HG02885 (cell line): ENCODE measurements around the gene FAF1.
"Not testable (repeated sequence)": the region's sequence is repeated elsewhere in the genome, so short reads cannot be mapped to it uniquely, and the experiment has no call there.

ENCODE experiments used
- ATAC-seq: cut with Tn5 transposase; IDR thresholded peaks from one replicate; pipeline ENCODE4 v1.9.1; 2021; ENCODE audit warnings: mild to moderate bottlenecking; ENCODE audit not compliant: unreplicated experiment, poor library complexity

FAF1 gene

DNA sequence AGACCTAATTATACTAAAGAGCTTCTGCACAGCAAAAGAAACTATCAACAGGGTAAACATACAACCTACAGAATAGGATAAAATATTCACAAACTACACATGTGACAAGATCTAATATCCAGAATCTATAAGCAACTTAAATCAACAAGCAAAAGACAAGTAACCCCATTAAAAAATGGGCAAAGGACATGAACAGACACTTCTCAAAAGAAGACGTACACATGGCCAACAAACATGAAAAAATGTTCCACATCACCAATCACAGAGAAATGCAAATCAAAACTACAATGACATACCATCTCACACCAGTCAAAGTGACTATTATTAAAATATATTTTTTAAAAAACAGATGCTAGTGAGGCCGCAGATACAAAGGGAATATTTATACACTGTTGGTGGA is 99.8 kb downstream of the FAF1 start:
- ATAC-seq, result no peak

DNA sequence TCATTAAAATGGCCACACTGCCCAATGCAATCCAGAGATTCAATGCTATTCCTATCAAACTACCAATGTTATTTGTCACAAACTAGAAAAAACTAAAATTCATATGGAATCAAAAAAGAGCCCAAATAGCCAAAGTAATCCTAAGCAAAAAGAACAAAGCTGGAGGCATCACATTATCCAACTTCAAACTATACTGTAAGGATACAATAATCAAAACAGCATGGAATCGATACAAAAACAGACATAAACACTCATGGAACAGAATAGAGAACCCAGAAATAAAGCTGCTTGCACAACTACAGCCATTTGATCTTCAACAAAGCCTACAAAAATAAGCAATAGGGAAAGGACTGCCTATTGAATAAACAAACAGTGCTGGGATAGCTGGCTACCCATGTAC is 100.4 kb downstream of the FAF1 start:
- no peak for ATAC-seq

DNA sequence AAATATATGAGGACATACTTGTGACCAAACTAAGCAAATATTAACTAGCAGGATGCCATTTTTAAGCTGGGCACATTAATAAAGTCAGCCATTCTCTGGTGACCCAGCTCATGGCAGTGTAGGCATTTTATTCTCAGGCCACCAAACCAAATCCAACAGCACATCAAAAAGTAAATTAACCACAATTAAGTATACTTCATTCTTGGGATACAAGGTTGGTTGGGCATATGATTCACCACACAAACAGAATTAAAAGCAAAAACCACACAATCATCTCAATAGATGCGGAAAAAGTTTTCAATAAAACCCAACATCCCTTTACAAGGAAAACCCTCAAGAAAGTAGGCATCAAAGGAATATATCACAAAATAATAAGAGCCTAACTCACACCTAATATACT is 101.3 kb downstream of the FAF1 start:
- ATAC-seq, result no peak

DNA sequence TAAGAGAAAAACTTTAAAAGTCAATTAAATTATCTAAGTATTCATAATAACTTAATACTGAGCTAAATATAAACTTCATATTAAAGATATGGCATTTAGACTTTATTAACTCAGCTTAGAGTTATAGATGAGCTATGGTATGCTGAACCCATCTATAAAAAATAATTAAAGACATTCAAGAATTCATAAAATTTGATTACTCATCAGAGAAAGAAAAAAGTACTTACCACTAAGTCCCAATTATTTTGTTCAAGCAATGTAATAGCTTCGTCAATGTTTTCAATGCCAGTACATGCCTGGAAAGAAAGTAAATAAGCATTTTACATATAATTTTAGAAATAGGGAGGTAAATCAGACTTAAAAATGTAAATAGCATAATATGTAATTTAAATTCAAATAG is 102.4 kb downstream of the FAF1 start:
- ATAC-seq, result no peak

DNA sequence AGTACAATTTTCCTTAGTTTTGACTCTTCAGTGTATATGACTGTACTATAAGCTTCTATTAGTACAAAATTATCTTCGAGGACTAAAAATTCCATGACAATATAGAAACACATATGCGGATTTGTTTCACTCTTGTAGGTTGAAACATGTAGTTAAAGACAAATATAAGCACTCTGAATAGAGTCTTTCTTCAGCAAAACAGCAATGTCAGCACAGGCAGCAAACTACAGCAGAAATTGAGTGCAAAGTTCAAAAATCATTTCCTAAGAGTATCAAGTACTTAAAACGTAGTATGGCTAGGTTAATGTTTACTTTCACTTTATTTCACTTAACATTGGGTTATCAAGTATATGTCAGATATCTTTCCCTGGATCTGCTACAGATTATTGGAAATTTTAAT is 106.7 kb downstream of the FAF1 start:
- ATAC-seq, result no peak

DNA sequence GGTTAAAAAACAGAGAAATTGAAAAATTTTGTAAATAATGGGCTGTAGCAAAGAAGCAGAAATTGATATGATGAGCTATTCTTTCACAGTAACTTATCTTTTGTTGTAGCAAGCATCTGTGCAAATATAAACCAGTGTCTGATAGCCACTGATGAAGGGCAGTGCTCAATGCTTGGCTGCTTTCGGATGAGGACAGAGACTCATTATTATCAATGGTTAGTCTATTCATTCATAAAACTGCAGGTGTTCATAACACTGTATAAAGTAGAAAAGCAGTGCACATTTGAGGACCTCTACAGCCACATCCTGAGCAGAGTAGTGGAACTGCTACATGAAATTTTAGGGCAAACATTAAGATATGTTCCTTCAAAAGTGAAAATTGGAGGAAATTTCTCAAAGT is 107.2 kb downstream of the FAF1 start:
- ATAC-seq, result no peak

DNA sequence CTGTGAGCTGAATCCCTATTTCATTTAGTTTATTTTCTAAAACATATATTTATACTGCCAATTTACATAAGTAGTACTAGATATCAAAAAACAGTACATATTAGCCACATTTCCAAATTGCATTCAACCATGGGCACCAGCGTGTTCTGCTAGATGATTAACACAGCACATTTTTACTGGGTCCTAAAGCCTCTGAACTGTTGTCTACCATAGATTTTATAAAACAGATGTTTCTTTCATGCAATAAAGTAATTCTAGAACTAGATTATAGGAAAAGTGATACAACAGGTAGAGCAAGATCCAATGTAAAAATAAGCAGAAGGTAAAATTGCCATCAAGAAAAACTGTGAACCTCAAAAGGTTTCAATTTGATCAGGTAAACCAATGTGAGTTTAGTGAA is 108.6 kb downstream of the FAF1 start:
- ATAC-seq, result no peak

DNA sequence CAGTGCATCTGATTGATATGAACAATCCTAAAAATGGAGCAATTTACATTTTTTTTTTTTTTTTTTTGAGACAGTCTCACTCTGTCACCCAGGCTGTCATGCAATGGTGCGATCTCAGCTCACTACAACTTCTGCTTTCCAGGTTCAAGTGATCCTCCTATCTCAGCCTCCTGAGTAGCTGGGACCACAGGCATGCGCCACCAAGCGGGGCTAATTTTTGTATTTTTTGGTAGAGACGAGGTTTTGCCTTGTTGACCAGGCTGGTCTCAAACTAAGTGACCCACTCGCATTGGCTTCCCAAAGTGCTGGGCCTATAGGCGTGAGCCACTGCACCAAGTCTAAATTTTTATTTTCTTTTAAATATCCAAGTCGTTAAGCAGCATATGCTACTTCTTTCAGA is 109.0 kb downstream of the FAF1 start:
- no peak for ATAC-seq

DNA sequence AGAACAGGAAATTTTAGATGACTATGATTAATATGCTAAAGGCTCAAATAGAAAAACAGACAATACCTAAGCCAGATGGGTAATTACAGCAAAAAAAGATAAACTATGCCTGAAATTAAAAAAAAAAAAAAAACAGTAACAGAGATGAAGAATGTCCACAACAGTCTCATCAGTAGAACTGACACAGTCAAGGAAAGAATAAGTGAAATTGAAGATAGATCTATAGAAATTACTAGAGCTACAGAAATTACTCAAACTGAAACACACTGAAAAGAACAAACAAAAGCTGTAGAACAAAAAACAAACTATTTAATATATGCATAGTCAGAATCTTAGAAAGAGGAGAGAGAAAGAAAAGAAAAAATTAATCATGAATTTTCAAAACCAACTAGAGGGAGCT is 112.8 kb downstream of the FAF1 start:
- no peak for ATAC-seq

DNA sequence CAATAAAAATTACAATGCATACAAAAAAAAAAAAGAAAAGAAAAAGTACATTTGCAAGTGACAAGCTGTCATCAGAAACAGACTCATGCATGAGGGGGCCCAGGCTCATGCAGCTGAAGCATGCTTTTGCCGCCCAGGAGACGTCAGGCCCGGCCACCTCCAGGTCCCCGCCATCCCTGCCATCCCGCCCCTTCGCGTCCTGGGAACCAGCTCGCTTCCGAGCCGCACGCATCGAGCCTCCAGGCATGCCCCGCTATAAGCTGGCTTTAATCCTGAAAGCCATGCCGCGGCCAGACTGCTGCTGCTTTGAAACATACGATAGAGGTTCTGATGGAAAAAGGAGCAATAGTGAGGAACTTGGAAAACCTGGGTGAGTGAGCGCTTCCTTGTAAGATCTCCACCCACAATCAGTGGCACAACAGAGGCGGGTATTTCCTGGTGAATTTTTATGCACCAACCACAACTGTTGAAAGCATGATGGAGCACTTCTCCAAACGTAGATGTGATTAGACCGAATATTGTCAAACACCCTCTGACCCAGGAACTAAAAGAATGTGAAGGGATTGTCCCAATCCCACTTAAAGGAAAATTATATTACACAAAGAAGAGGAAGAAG is 113.7 kb downstream of the FAF1 start:
- ATAC-seq, result no peak

DNA sequence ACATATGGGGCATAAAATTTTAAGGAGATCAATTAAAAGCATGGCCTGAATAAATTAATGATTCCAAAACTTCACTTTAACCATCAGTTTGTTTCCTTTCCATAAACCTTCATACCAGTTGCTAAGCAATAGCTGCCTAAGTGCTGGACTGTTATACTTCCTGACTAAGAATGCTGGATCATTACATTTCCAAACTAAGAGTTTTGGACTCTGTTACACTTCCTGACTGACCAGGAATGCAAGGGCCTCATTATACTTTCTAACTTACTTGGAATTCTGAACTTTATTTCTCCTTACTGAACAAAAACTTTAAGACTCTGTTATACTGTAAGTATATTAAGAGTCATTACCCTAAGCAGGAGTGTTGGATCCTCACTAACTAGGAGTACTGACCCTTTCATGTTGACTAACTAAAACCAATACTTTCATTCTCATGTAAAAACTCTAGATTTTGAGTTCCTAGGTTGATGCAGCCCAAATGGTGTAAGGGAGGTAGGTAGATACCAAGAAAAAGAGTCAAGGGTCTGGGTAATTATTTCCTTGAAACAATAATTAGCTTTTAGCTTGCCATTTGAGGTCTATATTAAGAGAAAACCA is 118.2 kb downstream of the FAF1 start:
- ATAC-seq, result no peak

DNA sequence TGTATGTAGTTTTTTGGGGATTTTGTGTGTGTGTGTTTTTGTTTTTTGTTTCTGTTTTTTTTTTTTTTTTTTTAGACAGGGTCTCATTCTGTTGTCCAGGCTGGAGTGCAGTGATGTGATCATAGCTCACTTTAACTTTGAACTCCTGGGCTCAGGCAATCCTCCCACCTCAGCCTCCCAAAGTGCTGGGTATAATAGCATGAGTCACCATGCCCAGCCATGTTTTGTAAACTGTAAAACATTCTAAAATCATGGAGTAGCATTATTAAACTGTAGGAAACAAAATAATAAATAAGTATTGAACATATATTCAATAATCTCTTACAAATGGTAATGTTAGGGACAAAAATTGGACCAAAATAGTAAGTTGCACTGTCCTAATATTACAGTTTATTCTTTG is 124.0 kb downstream of the FAF1 start:
- ATAC-seq, result no peak

DNA sequence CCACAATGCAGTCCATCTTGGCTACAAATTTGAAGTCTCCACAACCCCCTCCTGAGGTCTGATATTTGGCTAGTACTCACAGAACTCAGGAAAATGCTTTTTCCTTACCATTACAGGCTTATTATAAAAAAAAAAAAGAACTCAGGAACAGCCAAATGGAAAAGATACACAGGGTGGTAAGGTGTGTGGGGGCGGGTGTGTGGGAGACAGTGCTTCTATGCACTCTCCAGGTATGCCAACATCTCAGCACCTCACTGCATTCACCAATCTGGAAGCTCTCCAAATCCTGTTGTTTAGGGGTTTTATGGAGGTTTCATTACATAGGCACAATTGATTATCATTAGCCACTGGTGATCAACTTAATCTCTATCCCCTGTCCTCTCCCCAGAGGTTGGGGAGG is 126.9 kb downstream of the FAF1 start:
- no peak for ATAC-seq

DNA sequence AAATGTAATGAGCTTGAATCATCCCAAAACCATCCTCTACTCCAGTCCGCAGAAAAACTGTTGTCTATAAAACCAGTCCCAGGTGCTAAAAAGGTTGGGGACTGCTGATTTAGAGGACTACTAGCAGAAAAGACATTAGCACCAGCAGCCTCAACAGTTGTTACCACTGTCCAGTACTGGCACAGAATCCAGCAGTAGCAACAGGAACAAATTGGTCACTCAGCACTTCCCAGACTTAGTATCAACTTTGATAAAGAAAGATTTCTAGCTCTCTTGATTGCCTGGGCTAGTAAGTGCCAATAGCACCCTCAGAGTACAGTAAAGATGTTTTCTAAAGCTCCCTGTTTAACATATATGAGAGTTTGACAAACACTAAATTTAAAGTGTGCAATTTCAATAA is 127.9 kb downstream of the FAF1 start:
- no peak for ATAC-seq

DNA sequence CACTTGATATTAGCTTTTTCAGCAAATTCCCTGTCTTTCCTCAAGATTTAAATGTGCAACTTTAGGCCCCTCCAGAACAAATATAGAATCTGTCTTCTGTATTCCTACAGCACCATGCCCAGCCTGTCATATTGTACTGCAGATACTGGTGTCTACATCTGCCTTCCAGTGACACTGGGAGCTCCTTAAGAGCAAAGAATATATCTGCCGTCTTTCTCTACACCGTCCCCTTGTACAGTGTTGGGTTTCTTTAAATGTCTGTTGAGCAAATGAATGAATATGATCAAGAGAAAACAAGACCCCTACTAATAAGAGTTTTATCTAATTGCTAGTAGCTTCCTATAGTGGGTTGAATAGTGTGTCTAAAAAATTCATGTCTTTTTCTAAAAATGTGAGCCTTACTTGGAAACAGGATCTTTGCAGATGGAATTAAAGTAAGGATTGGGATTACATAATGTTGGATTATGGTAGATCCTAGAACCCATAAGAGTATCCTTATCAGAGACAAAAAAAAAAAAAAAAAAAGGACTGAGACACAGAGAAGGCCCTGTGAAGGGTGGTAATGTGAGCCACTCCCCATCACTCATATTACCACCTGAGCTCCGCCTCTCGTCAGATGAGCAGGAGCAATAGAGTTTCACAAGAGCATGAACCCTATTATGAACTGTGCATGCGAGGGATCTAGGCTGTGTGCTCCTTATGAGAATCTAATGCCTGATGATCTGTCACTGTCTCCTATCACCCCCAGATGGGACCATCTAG is 128.6 kb downstream of the FAF1 start:
- no peak for ATAC-seq

DNA sequence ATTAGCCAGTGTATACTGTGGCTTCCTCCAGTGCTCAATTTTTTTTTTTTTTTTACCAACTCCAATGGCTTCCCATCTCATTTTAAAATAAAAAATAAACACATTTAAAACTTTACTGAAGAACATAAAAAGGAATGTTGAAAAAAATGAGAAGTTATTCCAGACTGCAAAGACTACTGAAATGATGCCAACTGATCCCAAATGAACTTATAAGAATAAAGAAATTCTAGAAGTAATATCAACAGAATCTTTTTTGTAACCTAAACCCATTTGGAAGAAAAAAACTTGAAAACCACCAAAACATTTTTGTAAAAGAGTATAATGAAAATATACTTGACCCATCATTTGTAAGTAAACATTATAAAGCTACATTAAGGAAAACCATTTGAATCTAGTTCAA is 129.4 kb downstream of the FAF1 start:
- no peak for ATAC-seq

DNA sequence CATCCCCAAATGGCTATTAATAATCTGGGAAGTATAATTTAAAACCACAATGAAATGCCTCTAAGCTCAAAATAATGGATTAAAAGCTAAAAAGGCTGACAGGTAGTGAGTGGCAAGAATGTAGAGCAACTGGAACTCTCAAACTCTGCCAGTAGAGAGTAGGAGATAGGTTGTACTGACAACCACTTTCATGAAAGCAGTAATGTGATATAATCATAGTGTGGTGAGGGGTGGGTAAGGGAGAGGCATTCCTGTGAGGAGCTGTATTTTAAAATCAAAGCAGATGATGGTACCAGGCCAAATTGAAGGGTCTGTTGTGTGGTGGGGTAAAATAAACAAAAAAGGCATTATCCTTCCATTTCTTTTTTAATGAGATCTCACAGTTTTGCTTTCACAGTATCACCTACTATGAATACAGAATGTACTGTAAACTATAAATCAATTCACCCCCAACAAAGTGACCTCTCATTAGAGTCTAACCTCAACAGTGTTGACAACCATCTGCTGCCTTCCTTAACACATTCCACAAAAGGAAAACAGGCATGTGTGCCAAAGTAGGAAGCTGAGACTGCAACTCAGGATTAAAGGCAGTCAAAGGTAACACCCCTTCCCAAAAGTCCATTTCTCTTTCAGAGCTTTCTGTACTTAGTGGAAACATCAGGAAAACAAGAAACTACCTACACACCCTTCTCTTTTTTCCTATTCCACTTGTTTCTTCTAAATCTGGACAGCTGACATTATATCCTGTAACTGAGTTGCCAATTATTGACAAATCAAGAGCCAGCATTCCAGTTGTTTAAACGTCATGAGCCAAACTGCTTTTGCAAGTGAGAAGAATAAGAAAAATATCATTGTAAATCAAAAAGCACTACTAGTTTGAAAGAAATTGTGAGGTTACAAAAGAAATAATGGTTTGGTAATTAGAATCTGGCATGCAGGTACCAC is 130.8 kb downstream of the FAF1 start:
- no peak for ATAC-seq

DNA sequence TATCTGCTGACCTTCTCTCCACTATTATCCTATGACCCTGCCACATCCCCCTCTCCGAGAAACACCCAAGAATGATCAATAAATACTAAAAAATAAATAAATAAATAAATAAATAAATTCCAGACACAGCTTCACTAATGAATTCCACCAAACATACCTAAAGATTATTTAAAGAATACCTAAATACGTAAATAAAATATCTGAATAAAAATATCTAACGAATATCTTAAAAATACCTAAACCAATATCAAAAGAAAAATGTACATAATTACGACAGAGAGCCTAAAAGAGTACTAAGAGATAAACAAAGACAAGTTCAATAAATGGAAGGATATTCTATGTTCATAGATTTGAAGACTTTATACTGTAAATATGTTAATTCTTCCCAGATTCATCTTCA is 132.5 kb downstream of the FAF1 start:
- no peak for ATAC-seq

DNA sequence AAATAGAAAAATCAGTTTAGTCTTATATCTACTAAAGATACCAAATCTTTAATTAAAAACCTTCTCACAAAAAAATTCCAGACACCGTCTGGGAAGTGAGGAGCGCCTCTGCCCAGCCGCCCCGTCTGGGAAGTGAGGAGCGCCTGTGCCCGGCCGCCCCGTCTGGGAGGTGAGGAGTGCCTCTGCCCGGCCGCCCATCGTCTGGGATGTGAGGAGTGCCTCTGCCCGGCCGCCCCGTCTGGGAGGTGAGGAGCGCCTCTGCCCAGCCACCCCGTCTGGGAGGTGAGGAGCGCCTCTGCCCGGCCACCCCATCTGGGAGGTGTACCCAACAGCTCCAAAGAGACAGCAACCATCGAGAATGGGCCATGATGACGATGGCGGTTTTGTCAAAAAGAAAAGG is 133.3 kb downstream of the FAF1 start:
- ATAC-seq, result not testable (repeated sequence)

DNA sequence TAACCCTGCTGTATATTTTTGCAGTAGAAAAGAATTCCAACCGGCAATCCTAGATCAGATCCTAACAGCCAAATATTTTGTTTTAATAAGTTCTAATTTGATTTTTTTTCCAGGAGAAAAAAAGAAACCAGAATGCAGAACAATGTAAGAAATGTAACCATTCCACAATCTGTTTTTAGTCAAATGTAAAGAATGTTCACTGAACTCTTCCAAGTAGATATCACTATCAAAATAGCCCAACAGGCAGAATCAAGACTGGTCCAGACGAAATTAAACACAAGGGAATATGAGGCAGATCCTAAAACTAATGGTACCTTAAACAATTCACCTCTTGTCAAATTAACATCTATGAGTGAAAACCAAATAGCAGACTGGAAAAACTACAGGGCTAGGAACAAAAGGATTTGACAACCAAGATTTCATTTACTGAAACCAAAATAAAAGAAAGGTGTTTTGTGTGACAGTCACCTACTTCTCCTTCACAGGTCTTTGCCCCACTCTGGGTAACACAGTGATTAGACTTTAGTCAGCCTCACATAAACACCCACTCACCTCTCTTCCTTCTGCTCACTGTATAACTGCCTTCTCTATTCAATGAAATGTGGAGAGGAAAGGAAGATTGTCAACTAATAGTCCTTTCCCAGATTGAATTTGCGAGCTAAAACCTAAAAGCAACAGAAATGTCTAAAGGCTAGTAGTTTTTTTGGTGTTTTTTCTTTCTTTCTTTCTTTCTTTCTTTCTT is 137.9 kb downstream of the FAF1 start:
- ATAC-seq, result no peak
